Activated naive CD4-positive, alpha-beta T cell treated with anti-CD3 and anti-CD28 coated beads, Interleukin-2, amount 50 U/mL, for 72 hours (primary cell): ENCODE measurements around the gene CBARP. TPM values are rescaled to one million over a fixed set of nuclear protein-coding genes. Genes with fewer than 3 reads are reported as not detected.
A peak's percentile ranks its signal among the peaks of the same experiment; 100 is the strongest.

Source experiments
- ATAC-seq, 2 donors: fragments of 150-1000 bp; cut with Tn5 transposase; 2 replicates each; pipeline ENCODE4 v1.10.0; 2021; ENCODE audit warnings: mild to moderate bottlenecking in 2 of 2, moderate library complexity in 2 of 2
- DNase-seq, 2 donors: peaks; one replicate each; pipeline ENCODE4 v3.0.0; 2021 to 2022; ENCODE audit warnings: low spot score in 2 of 2
- H3K27ac Mint-ChIP-seq, 2 donors: one replicate each; pipeline ENCODE4 v1.8.0; 2022; ENCODE audit warnings: mild to moderate bottlenecking in 2 of 2, mixed read lengths in 2 of 2
- H3K36me3 Mint-ChIP-seq, 2 donors: one replicate each; pipeline ENCODE4 v1.8.0; 2022; ENCODE audit warnings: mixed read lengths in 2 of 2
- H3K9me3 Mint-ChIP-seq, 2 donors: one replicate each; pipeline ENCODE4 v1.8.0; 2022; ENCODE audit warnings: mixed read lengths in 2 of 2
- total RNA-seq, 2 donors: library from RNA; stranded (reverse); gene quantifications; one replicate each; pipeline ENCODE4 v1.2.3, GENCODE V29; 2022

The CBARP gene
- total RNA-seq, 2 donors from 2014 or later: 1.0 to 1.6 TPM

DNA sequence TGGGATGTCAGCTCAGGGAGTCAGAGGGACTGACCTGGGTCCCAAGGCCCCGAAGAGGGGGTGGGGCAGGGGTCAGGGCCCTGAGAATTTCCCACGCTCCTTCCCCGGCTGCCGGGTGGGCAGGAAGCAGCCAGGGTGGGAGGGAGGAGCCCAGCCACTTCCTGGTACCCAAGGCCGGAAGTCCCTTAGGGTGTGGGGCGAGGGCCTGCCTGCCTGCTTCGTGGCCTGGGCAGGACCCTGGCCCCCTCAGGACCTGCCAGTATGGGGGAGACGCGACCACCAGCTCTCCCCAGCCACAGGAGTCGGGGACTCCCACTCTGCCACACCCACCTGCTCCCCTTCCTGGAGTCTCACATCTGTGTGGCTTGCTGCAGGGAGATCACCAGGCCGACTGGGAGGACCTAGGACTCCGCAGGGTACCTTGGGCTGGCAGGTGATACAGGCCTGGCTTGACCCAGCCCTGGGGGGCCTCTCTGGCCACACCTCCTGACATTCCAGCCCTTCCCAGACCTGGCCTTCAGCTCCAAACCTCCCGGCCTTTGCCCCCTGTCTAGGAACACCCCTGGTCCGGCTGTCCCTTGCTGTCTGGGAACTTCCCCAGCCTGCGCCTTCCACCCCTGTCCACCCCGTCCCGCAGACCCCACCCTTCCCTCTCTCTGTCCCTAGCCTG is 21.5 kb upstream of the CBARP start:
- Mint-ChIP-seq H3K27ac (peak overlapping the region; percentile 92 to 96), H3K36me3 (peaks cover 16 to 25% of the 10 kb centered on the region in 2 donors), H3K9me3 (no peaks in the 10 kb centered on the region)
- ATAC-seq (peak; percentile 40 to 42), DNase-seq (peak; percentile 69 to 87)

DNA sequence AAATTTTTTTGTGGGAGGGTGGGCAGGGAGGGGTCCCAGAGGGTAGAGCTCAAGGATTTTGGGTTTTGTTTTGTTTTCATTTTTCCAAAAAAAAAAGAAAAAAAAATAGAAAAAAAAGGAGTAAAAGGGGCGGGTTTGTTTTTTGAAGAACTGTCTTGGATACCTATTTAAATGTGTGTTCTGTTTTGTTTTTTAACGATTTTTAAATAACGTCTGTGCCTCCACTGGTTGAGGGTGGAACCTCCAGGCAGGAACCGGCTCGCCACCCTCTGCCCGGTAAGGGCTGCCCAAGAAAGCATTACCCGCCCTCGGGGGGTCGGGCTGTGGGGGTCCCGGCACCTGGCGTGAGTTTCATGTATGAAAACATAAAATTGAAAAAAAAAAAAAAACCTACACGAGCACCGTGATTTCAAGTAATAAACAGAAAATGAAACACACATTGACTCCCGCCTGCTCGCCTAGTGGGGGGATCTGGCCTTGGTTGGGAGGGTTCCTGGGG is 21.0 kb upstream of the CBARP start:
- peak overlapping the region; percentile 92 to 96 for H3K27ac Mint-ChIP-seq
- ATAC-seq: no peak
- no peak for DNase-seq
- H3K36me3 Mint-ChIP-seq: peaks cover 16 to 25% of the 10 kb centered on the region in 2 donors
- H3K9me3 Mint-ChIP-seq: no peaks in the 10 kb centered on the region

DNA sequence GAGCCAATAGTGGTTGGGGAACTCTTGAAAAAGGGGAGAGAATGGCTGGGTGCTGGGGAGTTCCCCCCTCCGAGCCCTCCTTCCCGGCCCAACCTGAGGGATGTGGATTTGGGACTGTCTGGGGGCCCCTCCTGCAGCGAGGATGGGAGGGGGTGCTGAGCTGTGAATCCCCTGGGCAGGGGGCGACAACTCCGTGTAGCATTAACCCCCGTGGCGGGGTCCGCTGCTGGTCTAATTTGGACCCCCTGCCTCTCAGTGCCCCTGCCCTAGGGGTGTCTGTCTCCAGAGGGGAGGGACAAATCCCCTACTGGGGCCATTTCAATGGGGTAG is 20.3 kb upstream of the CBARP start:
- peaks cover 16 to 31% of the 10 kb centered on the region in 2 donors for H3K36me3 Mint-ChIP-seq
- H3K9me3 Mint-ChIP-seq: no peaks in the 10 kb centered on the region
- peak overlapping the region; percentile 68 to 96 for H3K27ac Mint-ChIP-seq
- ATAC-seq (no peak), DNase-seq (no peak)

DNA sequence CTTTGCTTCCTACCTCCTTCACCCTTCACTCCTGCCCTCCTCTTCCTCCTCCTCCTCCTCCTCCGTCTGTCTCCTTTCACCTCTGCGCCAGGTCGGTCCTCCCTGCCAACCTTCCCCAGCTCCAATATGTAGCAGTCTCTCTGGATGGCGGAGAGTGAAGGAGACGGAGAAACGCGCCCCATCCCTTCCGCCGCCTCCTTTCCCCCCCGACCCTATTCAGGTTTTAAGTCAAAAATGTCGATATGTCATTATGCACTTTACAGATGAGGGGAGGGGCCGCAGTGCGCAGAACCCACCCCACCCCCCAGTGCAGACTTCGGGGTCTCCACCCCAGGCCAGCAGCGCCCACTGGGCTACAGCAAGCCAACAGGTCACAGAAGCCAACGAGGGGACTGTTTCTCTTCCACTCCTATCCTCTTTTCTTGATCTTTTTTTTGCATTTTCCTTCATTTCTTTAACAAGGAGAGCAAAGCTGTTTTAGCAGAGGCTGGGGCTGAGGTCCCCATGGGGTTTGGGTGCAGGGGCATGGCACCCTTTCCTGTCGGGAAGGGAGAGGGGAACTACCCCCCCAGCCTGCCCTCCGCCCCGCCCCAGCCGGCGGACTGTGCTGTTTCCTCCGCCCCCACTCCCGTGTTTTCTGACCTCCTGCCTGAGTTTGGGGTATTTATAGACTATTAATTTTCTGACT is 19.8 kb upstream of the CBARP start:
- ATAC-seq (no peak), DNase-seq (no peak)
- no peaks in the 10 kb centered on the region for H3K9me3 Mint-ChIP-seq
- peaks cover 16 to 31% of the 10 kb centered on the region in 2 donors for H3K36me3 Mint-ChIP-seq
- H3K27ac Mint-ChIP-seq: peak overlapping the region; percentile 68 to 96

DNA sequence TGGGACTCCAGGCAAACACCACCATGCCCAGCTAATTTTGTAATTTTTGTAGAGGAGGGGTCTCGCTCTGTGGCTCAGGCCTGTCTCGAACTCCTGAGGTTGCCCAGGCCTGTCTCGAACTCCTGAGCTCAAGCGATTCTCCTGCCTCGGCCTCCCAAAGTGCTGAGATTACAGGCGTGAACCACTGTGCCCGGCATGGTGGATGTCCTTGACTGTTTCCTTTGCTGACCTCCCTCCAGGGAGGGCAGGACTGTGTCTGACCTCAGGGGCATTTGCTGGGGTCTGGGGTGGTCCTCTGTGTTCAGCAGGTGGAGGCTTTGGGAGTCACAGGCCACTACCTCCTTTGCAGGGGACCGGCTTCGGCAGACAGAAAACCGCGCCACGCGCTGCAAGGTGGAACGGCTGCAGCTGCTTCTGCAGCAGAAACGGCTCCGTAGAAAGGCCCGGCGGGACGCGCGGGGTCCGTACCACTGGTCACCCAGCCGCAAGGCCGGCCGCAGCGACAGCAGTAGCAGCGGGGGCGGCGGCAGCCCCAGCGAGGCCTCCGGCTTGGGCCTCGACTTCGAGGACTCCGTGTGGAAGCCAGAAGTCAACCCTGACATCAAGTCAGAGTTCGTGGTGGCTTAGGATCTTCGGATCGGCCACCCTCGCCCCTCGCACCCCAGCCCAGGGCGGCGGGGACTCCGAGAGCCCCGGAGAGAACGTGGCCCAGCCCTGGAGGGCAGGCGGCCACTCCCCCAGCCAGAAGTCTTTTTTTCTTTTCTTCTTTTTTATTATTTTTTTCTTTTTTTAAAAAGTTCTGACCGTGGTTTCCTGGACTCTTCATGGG is 19.1 kb upstream of the CBARP start:
- H3K27ac Mint-ChIP-seq: no peak overlapping the region
- H3K9me3 Mint-ChIP-seq: no peaks in the 10 kb centered on the region
- no peak for ATAC-seq
- DNase-seq: no peak
- peaks cover 21 to 30% of the 10 kb centered on the region in 2 donors for H3K36me3 Mint-ChIP-seq

DNA sequence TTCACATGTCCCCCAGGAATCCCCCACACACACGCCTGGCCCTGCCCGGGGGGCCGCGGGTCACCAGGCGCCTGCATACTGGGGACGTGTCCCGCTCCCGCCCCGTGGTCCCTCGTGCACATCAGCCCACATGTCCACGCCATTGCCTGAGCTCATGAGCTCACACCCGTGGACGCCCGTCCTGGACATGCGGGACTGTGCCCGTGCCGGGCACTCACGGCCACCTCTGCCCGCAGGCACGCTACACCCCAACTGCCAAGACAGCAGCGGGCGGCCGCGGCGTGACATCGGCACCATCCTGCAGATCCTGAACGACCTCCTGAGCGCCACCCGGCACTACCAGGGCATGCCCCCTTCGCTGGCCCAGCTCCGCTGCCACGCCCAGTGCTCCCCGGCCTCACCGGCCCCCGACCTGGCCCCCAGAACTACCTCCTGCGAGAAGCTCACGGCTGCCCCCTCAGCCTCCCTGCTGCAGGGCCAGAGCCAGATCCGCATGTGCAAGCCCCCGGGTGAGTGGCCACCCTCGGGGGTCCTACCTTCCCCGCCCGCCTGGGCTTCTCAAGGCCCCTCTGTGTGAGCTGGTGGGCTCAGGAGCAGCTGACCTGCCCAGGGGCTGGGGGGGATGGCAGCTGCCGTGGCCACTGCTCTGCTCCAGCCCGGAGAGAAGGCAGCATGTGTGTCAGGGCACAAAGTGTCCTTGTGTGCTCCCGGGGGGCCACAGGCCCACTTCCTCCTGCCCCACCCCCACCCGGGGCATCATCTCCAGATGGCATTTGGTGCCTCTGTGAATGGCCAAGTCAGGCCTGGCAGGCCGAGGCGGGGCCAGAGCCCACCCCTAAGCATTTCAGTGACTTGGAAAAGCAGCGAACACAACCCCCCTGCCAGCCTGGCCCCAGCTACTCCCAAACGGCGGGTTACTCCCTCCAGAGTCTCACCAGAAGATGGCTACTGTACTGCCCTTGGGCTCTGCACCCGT is 17.7 kb upstream of the CBARP start:
- Mint-ChIP-seq H3K36me3 (peaks cover 20 to 32% of the 10 kb centered on the region in 2 donors), H3K9me3 (no peaks in the 10 kb centered on the region), H3K27ac (peak overlapping the region in 1 of 2 donors; percentile 92)
- DNase-seq: no peak
- ATAC-seq: no peak

DNA sequence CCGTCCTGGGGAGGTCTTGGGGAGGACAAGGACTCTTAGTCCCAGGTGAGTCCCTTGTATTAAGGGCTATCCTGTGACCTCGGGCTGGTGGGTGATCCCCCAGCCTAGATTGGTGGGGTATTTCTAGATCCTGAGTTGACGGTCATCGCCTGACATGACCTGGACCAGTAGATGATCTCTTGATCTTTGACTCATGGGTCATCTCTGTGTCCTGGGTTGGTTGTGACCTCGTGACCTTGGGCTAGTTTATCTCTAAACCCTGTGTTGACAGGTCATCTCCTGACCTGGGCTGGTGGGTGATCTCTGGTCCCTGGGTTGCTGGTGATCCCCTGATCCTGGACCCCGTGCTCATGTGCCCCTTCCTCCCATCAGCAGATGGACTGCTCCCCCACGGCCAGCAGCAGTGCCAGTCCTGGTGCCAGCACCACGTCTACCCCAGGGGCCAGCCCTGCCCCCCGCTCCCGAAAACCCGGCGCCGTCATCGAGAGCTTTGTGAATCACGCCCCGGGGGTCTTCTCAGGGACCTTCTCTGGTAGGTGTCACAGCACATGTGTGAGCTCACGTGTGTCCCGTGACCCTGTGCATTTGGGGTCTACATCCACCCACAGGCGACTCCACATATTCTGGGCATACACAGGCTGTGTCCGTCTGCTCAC is 16.9 kb upstream of the CBARP start:
- no peaks in the 10 kb centered on the region for H3K9me3 Mint-ChIP-seq
- peak overlapping the region; percentile 29 to 92 for H3K27ac Mint-ChIP-seq
- no peak for ATAC-seq
- peaks cover 20 to 28% of the 10 kb centered on the region in 2 donors for H3K36me3 Mint-ChIP-seq
- no peak for DNase-seq

DNA sequence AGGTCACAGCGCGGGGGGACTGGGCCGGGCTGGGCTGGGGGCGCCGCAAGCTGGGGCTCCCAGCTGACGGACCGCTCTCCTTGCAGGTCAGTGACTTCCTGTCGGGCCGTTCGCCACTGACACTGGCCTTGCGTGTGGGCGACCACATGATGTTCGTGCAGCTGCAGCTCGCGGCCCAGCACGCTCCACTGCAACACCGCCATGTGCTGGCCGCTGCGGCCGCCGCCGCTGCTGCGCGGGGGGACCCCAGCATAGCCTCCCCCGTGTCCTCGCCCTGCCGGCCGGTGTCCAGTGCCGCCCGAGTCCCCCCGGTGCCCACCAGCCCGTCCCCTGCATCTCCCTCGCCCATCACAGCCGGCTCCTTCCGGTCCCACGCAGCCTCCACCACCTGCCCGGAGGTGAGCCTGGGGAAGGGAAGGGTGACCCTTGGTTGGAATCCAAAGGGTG is 16.3 kb upstream of the CBARP start:
- H3K27ac Mint-ChIP-seq: peak overlapping the region in 1 of 2 donors; percentile 92
- ATAC-seq (no peak), DNase-seq (no peak)
- peaks cover 20 to 23% of the 10 kb centered on the region in 2 donors for H3K36me3 Mint-ChIP-seq
- no peaks in the 10 kb centered on the region for H3K9me3 Mint-ChIP-seq

DNA sequence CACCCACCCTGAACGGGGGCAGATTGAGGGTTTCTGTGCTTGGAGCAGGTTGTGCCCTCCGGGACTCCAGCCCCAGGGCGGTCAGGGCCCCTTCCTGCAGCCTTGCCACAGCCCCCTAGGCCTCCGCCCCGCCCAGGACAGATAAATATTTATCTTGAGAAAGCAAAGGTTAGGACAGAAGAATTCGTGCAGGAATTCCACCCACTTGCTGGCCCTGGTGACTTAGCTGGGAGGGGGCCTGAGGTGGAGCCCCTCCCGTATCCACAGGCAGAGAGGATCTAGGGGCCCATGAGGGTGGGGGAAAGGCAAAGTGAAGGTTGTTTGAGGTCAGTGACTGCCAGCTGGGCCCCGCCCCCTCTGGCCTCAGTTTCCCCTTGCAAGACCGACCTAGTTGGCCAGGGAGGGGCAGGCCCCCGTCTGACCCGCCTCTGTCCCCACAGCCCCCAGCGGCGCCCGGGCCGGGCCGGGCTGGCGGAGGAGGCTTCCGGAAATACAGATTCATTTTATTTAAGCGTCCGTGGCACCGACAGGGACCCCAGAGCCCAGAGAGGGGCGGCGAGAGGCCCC is 15.8 kb upstream of the CBARP start:
- no peak for ATAC-seq
- DNase-seq: no peak
- no peaks in the 10 kb centered on the region for H3K9me3 Mint-ChIP-seq
- H3K27ac Mint-ChIP-seq: peak overlapping the region; percentile 89 to 92
- H3K36me3 Mint-ChIP-seq: peaks cover 20% of the 10 kb centered on the region in 2 donors

DNA sequence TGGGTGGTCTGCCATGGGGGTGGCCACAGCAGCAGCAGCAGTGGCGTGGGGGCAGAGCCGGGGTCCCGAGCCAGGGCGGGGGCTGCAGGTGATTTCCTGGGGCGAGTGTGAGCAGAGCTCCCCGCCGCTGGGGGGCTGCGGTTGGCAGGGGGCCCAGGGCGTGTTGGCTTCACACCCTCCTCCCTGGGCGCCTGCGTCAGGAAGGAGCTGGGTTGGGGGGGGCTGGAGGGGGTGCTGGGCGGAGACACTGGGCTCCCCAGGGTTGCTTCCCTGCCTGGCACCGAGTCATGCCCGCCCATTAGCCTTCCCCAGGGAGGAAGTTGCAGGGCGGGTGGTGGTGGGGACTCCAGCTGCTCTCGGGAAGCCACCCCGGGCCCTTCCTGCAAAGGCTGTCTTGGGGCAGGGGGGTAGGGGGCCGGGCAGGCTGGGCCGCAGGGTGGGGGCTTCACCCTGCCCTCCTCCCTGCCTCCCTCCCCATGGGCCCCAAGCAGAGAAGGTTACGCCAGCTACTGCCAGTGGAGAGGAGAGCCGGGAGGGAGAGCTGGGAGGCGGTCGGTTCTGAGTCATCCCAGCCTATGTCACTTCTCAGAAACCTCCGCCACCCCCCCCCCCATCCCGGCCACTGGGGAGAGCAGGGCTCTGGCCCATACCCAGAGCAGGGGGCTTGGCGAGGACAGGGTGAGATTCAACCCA is 15.2 kb upstream of the CBARP start:
- H3K36me3 Mint-ChIP-seq: peaks cover 20% of the 10 kb centered on the region in 2 donors
- DNase-seq: peak; percentile 60 to 90
- H3K27ac Mint-ChIP-seq: peak overlapping the region; percentile 89 to 92
- peak; percentile 30 to 57 for ATAC-seq
- no peaks in the 10 kb centered on the region for H3K9me3 Mint-ChIP-seq

DNA sequence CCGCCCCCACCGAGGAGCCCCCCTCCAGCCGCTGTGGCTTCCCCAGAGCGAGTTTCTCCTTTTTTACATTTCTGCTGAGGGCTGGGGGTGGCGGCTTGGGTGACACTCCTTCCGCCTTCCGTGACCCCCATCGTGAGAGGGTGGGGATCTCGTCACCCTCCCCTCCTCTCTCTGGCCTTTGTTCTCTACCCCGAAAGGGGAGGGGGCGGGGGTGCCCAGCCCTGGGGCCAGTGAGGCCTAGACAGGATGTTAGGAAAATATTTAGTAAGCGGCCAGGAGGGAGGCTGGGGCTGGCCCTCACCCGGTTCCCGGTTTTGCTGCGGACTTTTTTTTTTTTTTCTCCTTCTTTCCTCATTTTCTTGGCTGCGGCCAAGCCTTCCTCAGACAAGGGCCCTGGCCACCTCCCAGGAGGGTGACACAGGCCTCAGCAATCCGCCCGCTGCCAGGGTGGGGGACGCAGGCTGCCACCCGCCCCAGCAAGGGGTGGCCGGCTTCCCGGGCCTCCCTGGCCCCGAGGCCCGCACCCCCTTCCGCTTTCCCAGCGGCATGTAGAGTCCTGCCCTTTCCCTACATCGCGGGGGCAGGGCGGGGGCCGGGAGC is 14.5 kb upstream of the CBARP start:
- DNase-seq: peak; percentile 63 to 90
- Mint-ChIP-seq H3K27ac (peak overlapping the region; percentile 60 to 92), H3K9me3 (no peaks in the 10 kb centered on the region), H3K36me3 (peaks cover 15 to 20% of the 10 kb centered on the region in 2 donors)
- ATAC-seq: peak; percentile 9 to 39

DNA sequence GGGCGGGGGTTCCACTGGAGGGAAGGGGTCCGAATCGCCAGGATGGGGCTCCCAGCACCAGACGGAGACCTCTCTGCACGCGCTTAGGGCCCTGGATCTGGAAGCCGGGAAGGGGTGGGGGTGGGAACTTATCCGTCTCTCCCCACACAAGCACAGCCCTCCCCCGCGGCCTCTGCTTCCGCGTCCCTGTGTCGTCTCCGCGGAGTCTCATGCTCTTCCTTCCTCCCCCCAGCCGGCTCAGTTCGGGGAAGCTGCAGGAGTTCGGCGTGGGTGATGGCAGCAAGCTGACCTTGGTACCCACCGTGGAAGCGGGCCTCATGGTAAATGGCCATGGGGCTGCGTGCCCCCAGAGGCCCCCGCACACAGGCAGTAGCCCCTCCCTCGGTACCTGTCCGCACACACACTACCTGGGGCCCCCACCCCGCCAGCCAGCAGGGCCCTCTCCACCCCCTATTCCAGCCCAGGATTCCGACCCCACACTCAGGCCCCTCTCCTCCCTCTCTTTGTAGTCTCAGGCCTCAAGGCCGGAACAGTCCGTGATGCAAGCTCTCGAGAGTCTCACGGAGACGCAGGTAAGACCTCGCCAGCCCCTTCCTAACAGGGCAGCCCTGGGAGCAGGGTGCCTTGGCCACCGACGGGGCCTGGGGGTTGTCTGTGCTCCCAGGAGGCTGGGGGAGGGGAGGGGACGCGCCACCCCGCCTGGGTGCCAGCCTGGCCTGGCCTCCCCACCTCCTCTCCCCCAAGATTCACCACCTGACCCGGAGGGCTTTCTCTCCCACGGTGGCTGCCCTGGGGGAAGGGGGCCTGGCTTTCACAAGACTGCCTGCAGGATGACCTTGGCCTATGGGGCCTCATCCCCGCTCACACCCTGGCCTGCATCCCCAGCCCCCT is 13.8 kb upstream of the CBARP start:
- peaks cover 15 to 20% of the 10 kb centered on the region in 2 donors for H3K36me3 Mint-ChIP-seq
- ATAC-seq (peak in 1 of 2 donors; percentile 1), DNase-seq (peak; percentile 64 to 73)
- no peaks in the 10 kb centered on the region for H3K9me3 Mint-ChIP-seq
- peak overlapping the region; percentile 92 to 95 for H3K27ac Mint-ChIP-seq

DNA sequence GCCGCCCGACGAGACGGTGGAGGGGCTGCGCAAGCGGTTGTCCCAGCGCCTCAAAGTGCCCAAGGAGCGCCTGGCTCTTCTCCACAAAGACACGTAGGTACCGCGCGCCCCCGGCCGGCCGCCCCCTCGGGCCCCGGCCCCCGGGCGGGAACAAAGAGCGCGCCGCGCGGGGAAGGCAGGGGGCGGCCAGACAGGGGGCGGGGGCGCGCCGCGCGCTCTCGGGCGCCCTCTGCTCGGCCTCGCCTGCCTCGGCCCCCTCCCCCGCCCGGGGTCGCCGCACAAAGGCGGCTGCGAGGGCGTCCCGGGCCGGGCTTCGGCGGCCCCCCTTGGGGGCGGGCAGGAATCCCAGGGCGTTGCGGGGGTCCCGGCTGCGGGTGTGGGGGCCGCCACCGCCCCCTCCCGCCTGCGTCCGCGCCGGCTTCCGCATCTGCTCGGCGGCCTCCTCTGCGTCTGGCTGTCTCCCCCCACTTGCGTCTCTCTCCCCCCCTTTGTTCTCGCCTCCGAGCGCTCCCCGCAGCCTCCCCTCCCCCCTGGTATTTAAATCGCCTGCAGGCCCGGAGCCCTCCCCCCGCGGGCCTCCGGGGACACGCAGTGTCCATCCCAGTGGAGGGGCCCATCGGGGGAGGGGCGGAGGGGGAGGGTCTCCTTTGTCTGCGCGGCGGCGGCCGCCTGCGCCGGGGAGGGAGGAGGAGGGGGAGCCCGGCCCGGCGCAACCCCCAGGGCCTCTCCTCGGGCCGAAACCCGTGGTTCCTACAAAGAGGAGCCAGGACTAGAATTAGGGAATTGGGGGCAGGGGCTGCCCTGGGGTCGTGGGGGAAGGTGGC is 12.8 kb upstream of the CBARP start:
- ATAC-seq (no peak), DNase-seq (no peak)
- Mint-ChIP-seq H3K36me3 (peaks cover 15 to 20% of the 10 kb centered on the region in 2 donors), H3K9me3 (no peaks in the 10 kb centered on the region), H3K27ac (peak overlapping the region; percentile 92 to 95)
